HG02623 (cell line): ENCODE data around the gene RHOF.
"Not testable (repeated sequence)": the region's sequence is repeated elsewhere in the genome, so short reads cannot be mapped to it uniquely, and the experiment has no call there.

Source experiments
- ATAC-seq: cut with Tn5 transposase; IDR thresholded peaks from one replicate; pipeline ENCODE4 v1.9.1; 2021; ENCODE audit warnings: moderate library complexity; ENCODE audit not compliant: unreplicated experiment

RHOF gene

GRCh38 chr12:121793838-121794533, 498 bp upstream of the RHOF start:
- ATAC-seq, result peak; percentile 49

- ATAC-seq, result no peak
Observed at GRCh38 chr12:121792607-121793439, 665 bp downstream of the RHOF start.

- ATAC-seq, result no peak
Observed at GRCh38 chr12:121791671-121792551, 1.6 kb downstream of the RHOF start.

DNA sequence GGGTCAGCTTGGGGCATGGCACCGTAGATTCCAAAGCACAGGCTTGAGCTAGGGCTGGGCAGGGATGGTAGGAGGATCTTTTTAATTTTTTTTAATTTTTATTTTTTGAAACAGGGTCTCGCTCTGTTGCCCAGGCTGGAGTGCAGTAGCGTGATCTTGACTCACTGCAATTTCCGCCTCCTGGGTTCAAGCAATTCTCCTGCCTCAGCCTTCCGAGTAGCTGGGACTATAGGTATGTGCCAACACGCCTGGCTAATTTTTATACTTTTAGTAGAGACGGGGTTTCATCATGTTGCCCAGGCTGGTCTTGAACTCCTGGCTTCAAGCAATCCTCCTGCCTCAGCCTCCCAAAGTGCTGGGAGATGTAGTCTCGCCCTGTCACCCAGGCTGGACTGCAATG, 2.7 kb downstream of the RHOF start:
- ATAC-seq, result not testable (repeated sequence)

- peak; percentile 31 for ATAC-seq
Observed at GRCh38 chr12:121789800-121790728, 3.4 kb downstream of the RHOF start.

GRCh38 chr12:121789233-121789781, 4.2 kb downstream of the RHOF start:
- peak; percentile 4 for ATAC-seq

- no peak for ATAC-seq
Observed at GRCh38 chr12:121788176-121788818, 5.2 kb downstream of the RHOF start.

- ATAC-seq, result no peak
Observed at GRCh38 chr12:121787063-121788025, 6.1 kb downstream of the RHOF start.

- ATAC-seq, result no peak
Observed at GRCh38 chr12:121786440-121786825, 7.1 kb downstream of the RHOF start.

GRCh38 chr12:121784460-121784859, 9.0 kb downstream of the RHOF start:
- ATAC-seq, result no peak

- ATAC-seq, result no peak
Observed at GRCh38 chr12:121783766-121784165, 9.7 kb downstream of the RHOF start.

GRCh38 chr12:121781998-121782979, 11.2 kb downstream of the RHOF start:
- ATAC-seq, result peak; percentile 37

GRCh38 chr12:121781484-121781997, 11.9 kb downstream of the RHOF start:
- ATAC-seq, result peak; percentile 30

DNA sequence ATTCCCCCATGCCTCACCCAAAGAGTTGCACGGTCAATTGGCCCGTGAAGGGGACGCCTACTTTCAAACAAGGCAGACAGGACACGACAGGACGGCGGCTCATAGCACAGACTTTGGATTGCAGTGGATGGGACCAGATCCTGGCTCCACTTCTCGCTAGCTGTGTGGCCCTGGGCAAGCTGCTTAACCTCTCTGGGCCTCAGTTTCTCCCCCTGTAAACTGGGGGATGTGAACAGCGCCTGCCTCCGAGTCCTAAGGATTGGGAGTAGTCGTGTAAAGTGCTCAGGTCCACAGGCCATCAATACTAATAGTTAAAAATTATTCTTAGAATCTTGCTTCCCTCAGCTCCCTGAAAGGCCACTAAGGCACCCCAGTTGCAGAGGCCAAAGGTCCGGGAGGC, 13.1 kb downstream of the RHOF start:
- no peak for ATAC-seq

GRCh38 chr12:121779422-121779895, 14.0 kb downstream of the RHOF start:
- no peak for ATAC-seq

GRCh38 chr12:121778567-121779421, 14.7 kb downstream of the RHOF start:
- ATAC-seq, result no peak
